ENCODE results near the gene APBA1.
A peak's percentile ranks its signal among the peaks of the same experiment; 100 is the strongest.

APBA1 gene

DNA sequence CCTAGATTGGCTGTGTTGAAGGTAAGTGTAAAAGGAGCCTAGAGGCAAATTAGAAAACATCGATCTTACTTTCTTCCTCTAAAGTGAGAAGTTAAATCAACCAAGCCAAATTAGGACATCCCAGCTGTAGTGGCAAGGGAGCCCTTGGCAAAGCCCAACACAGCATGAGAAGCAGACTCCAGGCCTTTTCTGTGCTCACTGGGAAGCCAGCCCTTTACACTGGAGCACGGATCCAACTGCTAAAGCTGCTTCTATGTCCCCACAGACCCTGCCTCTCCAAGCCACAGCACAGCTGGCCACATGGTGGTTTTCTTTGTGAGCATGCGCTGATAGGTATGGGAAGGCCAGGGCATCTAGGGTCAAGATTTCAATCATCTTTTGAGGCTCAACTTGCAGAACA, 94.1 kb downstream of the APBA1 start:
- DNase-seq (ENCODE audit: low read depth), result no peak

GRCh38 chr9:69577123-69577522, 95.0 kb downstream of the APBA1 start:
- no peak for DNase-seq (ENCODE audit: low read depth)

- DNase-seq (ENCODE audit: low read depth), result no peak
Observed at GRCh38 chr9:69574057-69574456, 98.1 kb downstream of the APBA1 start.

GRCh38 chr9:69573651-69574050, 98.5 kb downstream of the APBA1 start:
- no peak for DNase-seq (ENCODE audit: low read depth)

GRCh38 chr9:69572611-69573010, 99.6 kb downstream of the APBA1 start:
- no peak for DNase-seq (ENCODE audit: low read depth)

DNA sequence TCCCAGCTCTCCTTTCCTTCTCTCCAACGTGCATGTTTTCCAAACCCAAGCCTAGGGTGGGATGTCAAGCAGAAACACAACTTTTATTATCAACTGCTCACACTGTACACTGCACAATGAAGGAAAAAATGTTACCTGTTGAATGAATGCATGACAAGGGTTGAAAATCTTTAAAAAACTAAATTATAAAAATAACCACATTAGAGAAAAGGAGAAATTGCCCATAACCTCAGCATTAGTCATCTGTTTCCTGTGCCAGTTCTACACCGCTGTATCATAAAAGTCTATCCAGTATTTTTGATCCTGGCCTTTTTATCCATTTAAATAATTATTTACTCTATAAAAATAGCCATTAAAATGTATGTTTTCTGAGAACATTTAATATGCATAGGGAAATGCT, 101.1 kb downstream of the APBA1 start:
- DNase-seq (ENCODE audit: low read depth), result no peak

DNA sequence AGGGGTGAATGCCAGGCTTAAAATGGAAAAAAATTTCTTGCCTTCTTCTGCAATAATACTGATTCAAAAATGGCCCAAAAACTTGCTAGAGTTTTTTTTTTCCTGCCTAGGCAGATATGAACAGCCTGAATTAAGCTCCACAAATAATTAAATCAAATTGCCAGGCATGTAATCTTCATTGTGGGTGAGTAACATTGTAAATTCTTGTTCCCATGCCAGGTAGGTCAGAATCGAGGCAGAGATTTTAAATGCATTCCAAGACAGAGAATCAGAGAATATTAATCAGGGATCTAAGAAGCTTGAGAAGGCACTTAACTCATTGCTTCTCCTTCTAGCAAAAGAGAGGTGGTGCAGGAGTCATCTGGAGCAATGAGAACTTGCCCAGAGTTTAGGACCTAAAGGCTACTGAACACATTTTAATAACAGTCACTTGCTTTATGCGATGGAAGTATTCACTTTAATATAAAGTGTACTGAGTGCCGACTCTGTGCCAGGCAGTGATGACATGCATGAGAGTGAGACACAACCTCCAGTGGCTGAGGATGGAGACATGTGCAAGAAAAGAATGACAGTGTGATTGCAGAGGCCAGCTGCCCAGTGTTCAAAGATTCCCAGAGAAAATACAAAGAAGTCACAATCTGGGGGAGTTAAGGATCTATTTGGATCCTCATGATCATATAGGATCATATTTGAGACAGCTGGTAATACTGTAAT, 102.3 kb downstream of the APBA1 start:
- no peak for DNase-seq (ENCODE audit: low read depth)

GRCh38 chr9:69564557-69564956, 107.6 kb downstream of the APBA1 start:
- no peak for DNase-seq (ENCODE audit: low read depth)

DNA sequence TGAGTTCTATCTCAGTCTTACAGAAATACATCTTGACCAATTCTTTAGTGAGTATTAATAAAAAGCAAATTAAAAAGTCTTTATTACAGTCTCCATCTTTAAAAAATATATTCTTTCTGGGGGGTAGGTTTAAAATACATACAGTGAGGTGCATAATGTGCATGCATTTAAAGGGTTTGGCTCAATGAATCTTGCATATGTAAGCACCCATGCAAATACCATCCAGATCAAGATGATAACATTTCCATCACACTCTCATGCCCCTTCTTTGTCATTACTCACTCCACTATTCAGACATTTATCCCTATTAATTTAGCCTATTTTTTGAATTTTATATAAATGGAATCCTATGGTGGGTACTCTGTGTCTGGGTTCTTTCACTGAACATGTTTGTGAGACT, 113.0 kb downstream of the APBA1 start:
- DNase-seq (ENCODE audit: low read depth), result no peak

GRCh38 chr9:69556707-69557106, 115.5 kb downstream of the APBA1 start:
- DNase-seq (ENCODE audit: low read depth), result no peak

DNA sequence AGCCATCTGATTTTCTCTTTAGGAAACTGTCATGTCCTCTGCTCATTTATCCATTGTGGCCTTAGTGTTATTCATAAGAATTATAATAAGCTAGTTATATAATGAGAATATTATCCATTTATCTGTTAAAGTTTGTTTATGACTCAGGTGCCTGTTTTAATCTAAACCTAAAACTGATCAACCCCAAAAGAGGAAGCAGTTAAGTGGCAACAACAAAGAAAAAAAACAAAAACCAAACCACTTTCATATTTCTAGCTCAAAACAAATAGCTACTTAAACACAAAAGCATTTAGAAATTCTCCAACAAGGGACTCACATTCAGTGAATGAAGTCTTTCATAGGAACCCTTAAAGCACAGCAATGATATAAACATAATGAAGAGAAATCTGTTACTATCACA, 116.4 kb downstream of the APBA1 start:
- no peak for DNase-seq (ENCODE audit: low read depth)

- no peak for DNase-seq (ENCODE audit: low read depth)
Observed at GRCh38 chr9:69554945-69555344, 117.2 kb downstream of the APBA1 start.

DNA sequence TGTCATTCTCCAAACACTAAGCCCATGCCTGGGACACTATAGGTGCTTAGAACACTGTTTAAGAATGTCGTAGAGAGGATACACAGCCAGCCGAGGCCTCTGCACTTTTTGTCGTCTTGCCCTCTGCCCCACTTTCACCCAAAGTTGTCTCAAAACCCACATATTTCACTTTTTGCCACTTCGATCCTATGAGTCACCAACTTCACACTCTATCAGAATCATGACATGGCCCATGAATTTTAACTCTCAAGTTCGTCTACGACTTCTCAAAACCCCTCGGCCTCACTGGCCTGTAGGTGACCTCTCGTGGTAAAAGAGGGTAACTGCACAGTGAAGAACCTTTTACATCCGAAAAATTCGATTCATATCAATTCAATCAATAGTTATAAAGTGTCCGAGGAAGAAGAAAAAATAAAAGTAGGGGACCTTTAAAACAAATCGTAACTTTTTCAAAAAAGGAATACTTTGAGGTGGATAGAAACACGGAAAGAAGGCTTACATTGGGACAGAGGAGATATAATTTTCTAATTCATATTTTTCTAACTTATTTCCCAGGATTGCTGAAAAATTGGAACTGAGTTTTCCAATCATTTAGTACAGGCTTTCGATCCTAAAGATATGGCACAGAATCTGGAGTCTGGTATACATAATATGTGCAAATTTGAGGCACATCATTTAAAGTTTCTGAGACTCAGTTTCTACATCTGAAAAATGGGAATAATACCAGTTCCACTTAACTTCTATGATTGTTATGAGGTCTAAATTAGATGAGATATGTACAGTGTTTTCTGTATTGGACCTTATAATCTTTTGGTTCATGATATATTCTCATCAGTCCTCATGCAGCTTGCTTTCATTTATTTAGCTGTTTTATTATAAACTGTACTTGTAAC, 122.6 kb downstream of the APBA1 start:
- DNase-seq (ENCODE audit: low read depth), result peak; percentile 5

- no peak for DNase-seq (ENCODE audit: low read depth)
Observed at GRCh38 chr9:69548681-69549080, 123.5 kb downstream of the APBA1 start.

DNA sequence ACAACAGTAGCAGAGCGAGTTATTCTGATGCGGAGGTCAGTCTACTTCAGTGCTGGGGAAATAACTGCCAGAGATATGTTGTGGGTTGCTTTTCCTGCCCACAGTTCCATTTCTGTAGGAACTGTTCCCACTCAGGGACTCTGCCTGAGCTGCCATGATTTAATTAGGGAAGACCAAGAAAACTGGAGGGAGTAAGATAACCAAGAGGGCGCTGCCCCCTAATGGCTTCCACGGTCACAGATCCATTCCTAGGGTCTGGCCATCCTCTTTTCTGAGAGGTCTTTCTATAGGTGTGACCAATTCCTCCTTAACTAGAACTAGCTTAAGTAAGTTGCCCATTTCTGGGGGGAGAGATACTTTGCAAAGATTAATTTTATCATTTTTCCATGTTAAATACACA, 125.9 kb downstream of the APBA1 start:
- no peak for DNase-seq (ENCODE audit: low read depth)

- DNase-seq (ENCODE audit: low read depth), result no peak
Observed at GRCh38 chr9:69542942-69543704, 129.0 kb downstream of the APBA1 start.

- no peak for DNase-seq (ENCODE audit: low read depth)
Observed at GRCh38 chr9:69542058-69542457, 130.1 kb downstream of the APBA1 start.

DNA sequence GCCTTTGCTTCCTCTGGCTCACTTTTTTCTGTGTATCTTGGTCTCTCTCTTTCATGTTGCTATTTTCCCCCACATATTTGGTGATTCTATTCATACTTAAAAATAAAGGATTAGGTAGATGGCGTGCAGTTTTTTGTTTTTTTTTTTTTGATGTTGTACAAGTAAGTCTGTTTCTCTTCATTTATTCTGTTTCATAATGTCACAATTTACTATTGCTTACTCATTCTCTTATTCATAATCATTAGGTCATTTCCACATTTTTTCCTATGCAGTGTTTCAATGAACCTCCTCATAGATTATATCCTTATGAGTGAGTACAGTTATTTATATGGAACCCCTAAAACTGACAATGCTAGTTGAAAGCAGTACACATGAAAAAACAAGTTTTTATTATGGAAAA, 136.3 kb downstream of the APBA1 start:
- no peak for DNase-seq (ENCODE audit: low read depth)

- no peak for DNase-seq (ENCODE audit: low read depth)
Observed at GRCh38 chr9:69535286-69535832, 136.8 kb downstream of the APBA1 start.

- no peak for DNase-seq (ENCODE audit: low read depth)
Observed at GRCh38 chr9:69532396-69532795, 139.8 kb downstream of the APBA1 start.

DNA sequence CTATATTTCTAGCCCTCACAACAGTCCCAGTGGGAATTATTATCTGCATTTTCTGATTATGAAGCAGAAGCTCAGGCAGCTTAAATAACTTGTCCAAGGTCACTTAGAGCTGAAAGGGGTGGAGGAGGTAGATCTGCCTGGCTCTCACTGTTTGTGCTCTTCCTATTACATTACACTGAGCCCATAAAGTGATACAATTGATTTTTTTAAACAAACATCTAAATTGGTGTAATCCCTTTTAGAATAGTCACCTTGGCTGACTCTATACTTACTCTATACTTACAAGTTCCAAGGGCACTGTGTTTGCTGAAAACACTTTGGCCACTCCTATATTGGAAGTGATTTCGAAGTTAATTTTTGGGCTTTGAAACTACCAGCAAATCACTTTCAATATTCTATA, 144.7 kb downstream of the APBA1 start:
- no peak for DNase-seq (ENCODE audit: low read depth)

DNA sequence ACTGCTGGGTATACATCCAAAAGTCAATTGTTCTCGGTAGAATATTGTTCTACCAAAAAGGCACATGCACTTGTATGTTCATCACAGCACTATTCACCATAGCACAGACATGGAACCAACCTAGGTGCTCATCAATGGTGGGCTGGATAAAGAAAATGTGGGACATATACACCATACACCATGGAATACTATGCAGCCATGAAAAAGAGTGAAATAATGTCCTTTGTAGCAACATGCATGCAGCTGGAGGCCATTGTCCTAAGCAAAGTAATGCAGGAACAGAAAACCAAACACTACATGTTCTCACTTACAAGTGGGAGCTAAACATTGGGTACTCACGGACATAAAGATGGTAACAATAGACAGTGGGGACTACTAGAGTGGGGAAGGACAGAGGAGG, 145.5 kb downstream of the APBA1 start:
- no peak for DNase-seq (ENCODE audit: low read depth)
